H1 (cell line): ENCODE results near the gene RPA4. TPM values are rescaled to one million over a fixed set of nuclear protein-coding genes. Genes with fewer than 3 reads are reported as not detected.

Experiments used
- CTCF ChIA-PET: fragments of 300-600 bp; sonication (Branson Sonifier 250); formaldehyde crosslinking; loops from one replicate; lab custom pipeline; 2021; ENCODE audit not compliant: partially characterized antibody; lab: Charles Lee
- POLR2A ChIA-PET: fragments of 300-600 bp; sonication (Branson Sonifier 250); formaldehyde crosslinking; loops from one replicate; lab custom pipeline; 2021; ENCODE audit warnings: inconsistent platforms; ENCODE audit not compliant: partially characterized antibody; lab: Charles Lee
- DNase-seq, 2 experiments: peaks; one replicate each; pipeline versions ENCODE4 v3.0.0 to v3.0.0-alpha.2; 2010 to 2022; ENCODE audit warnings: low spot score in 2 of 2, low read depth in 1 of 2, mixed read lengths in 1 of 2
- FAIRE-seq: peaks from 2 replicates; lab custom pipeline; 2011; peaks lifted over from hg19 to GRCh38; lab: Jason Lieb, UNC
- H2AFZ ChIP-seq: 2 replicates; pipeline ENCODE4 v1.8.1; 2012; ENCODE audit warnings: low read length, inconsistent platforms
- H2AK5ac ChIP-seq: 2 replicates; pipeline ENCODE4 v1.6.1; 2013; ENCODE audit warnings: low read depth, low read length
- H2BK120ac ChIP-seq: replicated peaks from 2 replicates; pipeline ENCODE3; 2013; ENCODE audit warnings: low read depth, low read length, inconsistent platforms
- H2BK12ac ChIP-seq: 2 replicates; pipeline ENCODE4 v1.6.1; 2013; ENCODE audit warnings: low read depth, low read length
- H2BK15ac ChIP-seq: 2 replicates; pipeline ENCODE4 v1.6.1; 2013; ENCODE audit warnings: low read length
- H2BK20ac ChIP-seq: 2 replicates; pipeline ENCODE4 v1.6.1; 2013; ENCODE audit warnings: low read length
- H2BK5ac ChIP-seq: 2 replicates; pipeline ENCODE4 v1.6.1; 2013; ENCODE audit warnings: low read depth, low read length
- H3K14ac ChIP-seq: 2 replicates; pipeline ENCODE4 v1.6.1; 2013; ENCODE audit warnings: inconsistent platforms; ENCODE audit not compliant: insufficient read length
- H3K18ac ChIP-seq: 2 replicates; pipeline ENCODE4 v1.6.1; 2013; ENCODE audit warnings: low read length; ENCODE audit errors: extremely low read depth
- H3K23ac ChIP-seq: 2 replicates; pipeline ENCODE4 v1.6.1; 2013; ENCODE audit warnings: inconsistent platforms; ENCODE audit not compliant: insufficient read length
- H3K23me2 ChIP-seq: 2 replicates; pipeline ENCODE4 v1.6.1; 2013; ENCODE audit warnings: low read depth, low read length
- H3K27ac ChIP-seq: 2 replicates; pipeline ENCODE4 v1.6.1; 2011; ENCODE audit warnings: low read depth, low read length, inconsistent platforms
- H3K27me3 ChIP-seq, 4 experiments: replicated peaks in 1 of 4; 1 replicate in 1 of 4; 2 replicates in 3 of 4; pipeline versions ENCODE4 v1.6.1 to v1.8.1; 2011 to 2013; ENCODE audit warnings: low read length in 3 of 4, mild to moderate bottlenecking in 3 of 4, inconsistent platforms in 2 of 4, mixed read lengths in 2 of 4, moderate library complexity in 1 of 4; ENCODE audit not compliant: control insufficient read depth in 3 of 4, insufficient read depth in 3 of 4; ENCODE audit errors: extremely low read depth in 1 of 4
- H3K36me3 ChIP-seq, 4 experiments: 2 replicates each; pipeline versions ENCODE4 v1.6.1 to v1.8.1; 2011 to 2013; ENCODE audit warnings: mild to moderate bottlenecking in 4 of 4, low read length in 3 of 4, moderate library complexity in 2 of 4, control low read depth in 1 of 4, inconsistent platforms in 1 of 4; ENCODE audit not compliant: insufficient read depth in 4 of 4, control insufficient read depth in 2 of 4
- H3K4ac ChIP-seq: replicated peaks from 2 replicates; pipeline ENCODE3; 2013; ENCODE audit warnings: low read length, low read depth, mixed read lengths, inconsistent platforms; ENCODE audit not compliant: insufficient read length
- H3K4me1 ChIP-seq, 4 experiments: replicated peaks in 1 of 4; 1 replicate in 1 of 4; 2 replicates in 3 of 4; pipeline versions ENCODE4 v1.6.1 to v1.8.1; 2011 to 2013; ENCODE audit warnings: low read length in 3 of 4, inconsistent platforms in 2 of 4, mixed read lengths in 1 of 4; ENCODE audit not compliant: insufficient read depth in 4 of 4, control insufficient read depth in 3 of 4
- H3K4me2 ChIP-seq, 2 experiments: 2 replicates each; pipeline versions ENCODE4 v1.6.1 to v1.8.1; 2011 to 2013; ENCODE audit warnings: low read depth in 2 of 2, low read length in 2 of 2, control low read depth in 1 of 2, inconsistent platforms in 1 of 2, mild to moderate bottlenecking in 1 of 2; ENCODE audit not compliant: insufficient read depth in 1 of 2
- H3K4me3 ChIP-seq, 4 experiments: fragments of 200-600, 300-600 bp in 1 of 4; sonication (generic), shearing (Covaris generic), sonication (Bioruptor Twin) in 1 of 4; 2 replicates each; pipeline versions ENCODE4 v1.5.1 to v1.8.1; 2011 to 2016; ENCODE audit warnings: low read length in 4 of 4, low read depth in 3 of 4, control low read depth in 2 of 4, inconsistent platforms in 2 of 4, mild to moderate bottlenecking in 2 of 4, mixed read lengths in 1 of 4, moderate library complexity in 1 of 4; ENCODE audit not compliant: insufficient read depth in 2 of 4; ENCODE audit errors: extremely low read depth in 1 of 4
- H3K56ac ChIP-seq: replicated peaks from 2 replicates; pipeline ENCODE3; 2013; ENCODE audit warnings: low read depth, mild to moderate bottlenecking, mixed read lengths, low read length, inconsistent platforms; ENCODE audit not compliant: insufficient read length
- H3K79me1 ChIP-seq: 2 replicates; pipeline ENCODE4 v1.6.1; 2013; ENCODE audit warnings: low read depth, low read length, control low read depth
- H3K79me2 ChIP-seq, 2 experiments: 2 replicates each; pipeline versions ENCODE4 v1.6.1 to v1.8.1; 2012 to 2013; ENCODE audit warnings: low read length in 2 of 2, mild to moderate bottlenecking in 2 of 2, inconsistent platforms in 1 of 2; ENCODE audit not compliant: insufficient read depth in 2 of 2, control insufficient read depth in 1 of 2
- H3K9ac ChIP-seq, 4 experiments: replicated peaks in 1 of 4; 1 replicate in 1 of 4; 2 replicates in 3 of 4; pipeline versions ENCODE4 v1.6.1 to v1.8.1; 2011 to 2013; ENCODE audit warnings: low read depth in 3 of 4, low read length in 3 of 4, control low read depth in 2 of 4, mild to moderate bottlenecking in 2 of 4, moderate library complexity in 2 of 4, inconsistent platforms in 1 of 4; ENCODE audit errors: extremely low read depth in 1 of 4
- H3K9me3 ChIP-seq, 2 experiments: 2 replicates each; pipeline versions ENCODE4 v1.6.1 to v1.8.1; 2012 to 2013; ENCODE audit warnings: mild to moderate bottlenecking in 2 of 2, moderate library complexity in 2 of 2, control low read depth in 1 of 2, inconsistent platforms in 1 of 2, low read depth in 1 of 2, low read length in 1 of 2, mixed read lengths in 1 of 2; ENCODE audit not compliant: insufficient read depth in 2 of 2
- H4K20me1 ChIP-seq, 2 experiments: replicated peaks in 1 of 2; 2 replicates each; pipeline versions ENCODE3 to v1.8.1; 2011 to 2013; ENCODE audit warnings: inconsistent platforms in 2 of 2, low read length in 2 of 2, mild to moderate bottlenecking in 1 of 2; ENCODE audit not compliant: insufficient read depth in 2 of 2, control insufficient read depth in 1 of 2
- H4K5ac ChIP-seq: 2 replicates; pipeline ENCODE4 v1.6.1; 2013; ENCODE audit warnings: low read length, low read depth, mixed read lengths, inconsistent platforms; ENCODE audit not compliant: insufficient read length
- H4K8ac ChIP-seq: 2 replicates; pipeline ENCODE4 v1.8.0; 2013; ENCODE audit warnings: mild to moderate bottlenecking, moderate library complexity, low read length, inconsistent platforms; ENCODE audit not compliant: insufficient read depth; ENCODE audit errors: extremely low read depth
- H4K91ac ChIP-seq: replicated peaks from 2 replicates; pipeline ENCODE3; 2013; ENCODE audit warnings: low read length, mixed read lengths, inconsistent platforms; ENCODE audit not compliant: insufficient read length
- ATF2 ChIP-seq: IDR thresholded peaks from 2 replicates; pipeline ENCODE4 v1.6.1; 2012; ENCODE audit warnings: low read length, inconsistent platforms
- BCL11A ChIP-seq, 2 experiments: IDR thresholded peaks; one replicate each; pipeline ENCODE4 v1.6.1; 2011; ENCODE audit warnings: low read depth in 2 of 2, low read length in 2 of 2, mild to moderate bottlenecking in 2 of 2
- BRCA1 ChIP-seq: IDR thresholded peaks from 2 replicates; pipeline ENCODE4 v1.6.1; 2012; ENCODE audit warnings: low read depth, low read length, improper control_type of control experiment
- CBX5 ChIP-seq: fragments of 300-800, 300-1000 bp; sonication (generic); IDR thresholded peaks from 2 replicates; pipeline ENCODE4 v1.7.1; 2016; ENCODE audit warnings: antibody characterized with exemption, low read length, low read depth
- CTCF ChIP-seq, 3 experiments: IDR thresholded peaks; 1 replicate in 2 of 3; 2 replicates in 1 of 3; pipeline versions ENCODE4 v1.5.1 to v1.6.1; 2011; ENCODE audit warnings: low read length in 3 of 3, mild to moderate bottlenecking in 3 of 3, inconsistent platforms in 2 of 3, low read depth in 1 of 3, moderate library complexity in 1 of 3; ENCODE audit not compliant: insufficient read depth in 1 of 3; ENCODE audit errors: control extremely low read depth in 1 of 3
- RXRA ChIP-seq: IDR thresholded peaks from 2 replicates; pipeline ENCODE4 v1.6.1; 2011; ENCODE audit warnings: low read depth, mild to moderate bottlenecking, low read length, moderate library complexity; ENCODE audit not compliant: insufficient read depth
- SUZ12 ChIP-seq: fragments of 200-600 bp; sonication (generic); IDR thresholded peaks from 2 replicates; pipeline ENCODE4 v1.6.1; 2012; ENCODE audit warnings: mild to moderate bottlenecking, inconsistent platforms, low read length, moderate library complexity, mixed read lengths
- TCF12 ChIP-seq: IDR thresholded peaks from 2 replicates; pipeline ENCODE4 v1.6.1; 2011; ENCODE audit warnings: low read depth, mild to moderate bottlenecking, low read length
- TEAD4 ChIP-seq: IDR thresholded peaks from 2 replicates; pipeline ENCODE4 v1.6.1; 2012; ENCODE audit warnings: low read depth, low read length, inconsistent platforms, mixed read lengths
- ZNF274 ChIP-seq: IDR thresholded peaks from 2 replicates; pipeline ENCODE4 v1.7.0; 2012; ENCODE audit warnings: low read length, borderline replicate concordance; ENCODE audit errors: extremely low read depth
- WGBS, 2 experiments: shearing (Covaris generic) in 1 of 2; methylation state at CpG; one replicate each; pipeline versions ENCODE4 v1.1.6 to v1.1.7; 2013 to 2015; ENCODE audit warnings: low lambda C conversion rate in 2 of 2, mixed read lengths in 2 of 2, inconsistent platforms in 1 of 2, low coverage in 1 of 2, missing lambda C conversion rate in 1 of 2; ENCODE audit not compliant: insufficient replicate concordance in 2 of 2, insufficient coverage in 1 of 2, insufficient read length in 1 of 2; ENCODE audit errors: extremely low coverage in 1 of 2, missing lambda C conversion rate in 1 of 2; 5-methylcytosine and 5-hydroxymethylcytosine counted together
- polyA plus RNA-seq, 7 experiments: library from polyadenylated mRNA; depleted of rRNA in 3 of 7; stranded (reverse) in 5 of 7; unstranded in 2 of 7; fragments of >200 nt in 5 of 7; fragments of 200-250 nt in 2 of 7; gene quantifications; 1 replicate in 5 of 7; 2 replicates in 1 of 7; 4 replicates in 1 of 7; pipeline versions ENCODE4 v1.2.1 to v1.2.3, GENCODE V29; 2011 to 2013; ENCODE audit warnings: missing spikeins in 2 of 7, mixed read lengths in 2 of 7
- total RNA-seq: library from RNA; stranded (reverse); fragmentation: NEBNext Ultra II Directional; extraction: Animal tissue kit (Norgen Biotek cat#: 25700); gene quantifications from 2 replicates; pipeline ENCODE4 v1.2.1, GENCODE V29; 2021

RPA4 gene
- total and polyA plus RNA-seq, 2 of the 8 experiments (the other 6 are each of a cell fraction or from before 2014, with no cell fraction given): 0.17 to 0.24 TPM

GRCh38 chrX:96843566-96843965 is 40.1 kb upstream of the RPA4 start:
- no peaks in the 10 kb centered on the region for H3K36me3 ChIP-seq
- CTCF ChIA-PET: interaction anchor here (0.6 to 1.1 kb wide), 3 partner anchors 67 to 121 kb away, joined by 3 read pairs; no protein-coding TSS in a partner anchor
- no peak for TF ChIP-seq RXRA
- TF ChIP-seq TCF12: no peak
- TF ChIP-seq CBX5: no peak
- TF ChIP-seq ZNF274: no peak
- no peak for TF ChIP-seq SUZ12
- peak; percentile 38 to 48 (median 48) for TF ChIP-seq CTCF (IDR thresholded peaks at IDR 0.05; ENCODE audit: control extremely low read depth in 1 of 3, insufficient read depth in 1 of 3, low read depth in 1 of 3, low read length in 3 of 3)
- TF ChIP-seq BCL11A (IDR thresholded peaks at IDR 0.05; ENCODE audit: low read depth in 2 of 2, low read length in 2 of 2): no peak
- no peak for TF ChIP-seq BRCA1
- 0 out of 2 replicates have a peak, but pooled peaks have one; percentile 24 for TF ChIP-seq TEAD4
- no peak for TF ChIP-seq ATF2

More at GRCh38 chrX:96843566-96843965, 40.1 kb upstream of the RPA4 start:
- Histone ChIP-seq H2AK5ac (no peak overlapping the region), H3K79me1 (no peaks in the 10 kb centered on the region), H3K9ac (no peak overlapping the region), H2BK120ac (peak overlapping the region; percentile 66), H2BK12ac (no peak overlapping the region), H3K27ac (no peak overlapping the region), H3K23ac (no peak overlapping the region), H3K79me2 (no peaks in the 10 kb centered on the region), H3K18ac (no peak overlapping the region), H3K23me2 (no peaks in the 10 kb centered on the region), H3K4me3 (no peak overlapping the region), H3K4ac (no peak overlapping the region), H3K56ac (no peak overlapping the region), H3K4me2 (0 out of 4 replicates have a peak overlapping the region, but pooled peaks of 1 of the 2 experiments have one; percentile 31), H3K9me3 (no peaks in the 10 kb centered on the region), H2BK20ac (no peak overlapping the region), H4K8ac (no peak overlapping the region), H3K27me3 (no peaks in the 10 kb centered on the region), H3K4me1 (peaks cover 0 to 13% (median 5%) of the 10 kb centered on the region in 4 experiments; a peak in 4 of 7 replicates), H4K20me1 (no peaks in the 10 kb centered on the region), H2BK15ac (no peak overlapping the region), H3K14ac (no peak overlapping the region), H4K5ac (no peak overlapping the region), H2BK5ac (no peak overlapping the region), H2AFZ (no peak overlapping the region), H4K91ac (no peak overlapping the region)
- peak in 1 of 2 experiments; percentile 23 for DNase-seq
- WGBS, 2 experiments: 23% methylated on average over 5 of the region's 5 CpGs; no CpG with 5 or more reads in 1 of the 2 experiments
- FAIRE-seq: no peak
- POLR2A ChIA-PET: no interaction called here
